HG03060 (cell line): Measurements from ENCODE around the gene LRRC3C.
"Not testable (repeated sequence)": the region's sequence is repeated elsewhere in the genome, so short reads cannot be mapped to it uniquely, and the experiment has no call there.

Experiments used
- ATAC-seq: cut with Tn5 transposase; IDR thresholded peaks from one replicate; pipeline ENCODE4 v1.9.1; 2021; ENCODE audit warnings: low read depth, moderate number of reproducible peaks; ENCODE audit not compliant: unreplicated experiment

LRRC3C gene

GRCh38 chr17:39946551-39947330 is 19.2 kb downstream of the LRRC3C start:
- no peak for ATAC-seq

GRCh38 chr17:39948489-39948828 is 20.9 kb downstream of the LRRC3C start:
- ATAC-seq, result not testable (repeated sequence)

DNA sequence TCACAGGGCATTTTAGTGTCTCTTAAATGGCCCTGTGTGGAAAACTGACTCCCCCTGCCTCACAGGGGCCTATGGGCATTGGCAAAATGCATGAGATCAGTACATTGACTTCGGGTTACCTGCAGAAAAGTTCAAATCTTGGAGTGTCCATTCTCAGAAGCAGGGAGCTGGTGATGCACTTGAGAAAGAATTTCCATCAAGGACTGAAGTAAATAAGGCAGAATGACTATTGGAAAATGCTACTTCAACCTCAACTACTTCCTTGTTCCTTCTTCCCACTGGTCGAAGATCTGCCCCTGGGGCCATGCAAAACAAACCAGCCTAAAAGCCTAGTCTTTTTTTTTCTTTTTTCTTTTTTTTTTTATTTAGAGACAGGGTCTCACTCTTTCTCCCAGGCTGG is 21.5 kb downstream of the LRRC3C start:
- ATAC-seq, result no peak

GRCh38 chr17:39950871-39951348 is 23.4 kb downstream of the LRRC3C start:
- ATAC-seq, result no peak

DNA sequence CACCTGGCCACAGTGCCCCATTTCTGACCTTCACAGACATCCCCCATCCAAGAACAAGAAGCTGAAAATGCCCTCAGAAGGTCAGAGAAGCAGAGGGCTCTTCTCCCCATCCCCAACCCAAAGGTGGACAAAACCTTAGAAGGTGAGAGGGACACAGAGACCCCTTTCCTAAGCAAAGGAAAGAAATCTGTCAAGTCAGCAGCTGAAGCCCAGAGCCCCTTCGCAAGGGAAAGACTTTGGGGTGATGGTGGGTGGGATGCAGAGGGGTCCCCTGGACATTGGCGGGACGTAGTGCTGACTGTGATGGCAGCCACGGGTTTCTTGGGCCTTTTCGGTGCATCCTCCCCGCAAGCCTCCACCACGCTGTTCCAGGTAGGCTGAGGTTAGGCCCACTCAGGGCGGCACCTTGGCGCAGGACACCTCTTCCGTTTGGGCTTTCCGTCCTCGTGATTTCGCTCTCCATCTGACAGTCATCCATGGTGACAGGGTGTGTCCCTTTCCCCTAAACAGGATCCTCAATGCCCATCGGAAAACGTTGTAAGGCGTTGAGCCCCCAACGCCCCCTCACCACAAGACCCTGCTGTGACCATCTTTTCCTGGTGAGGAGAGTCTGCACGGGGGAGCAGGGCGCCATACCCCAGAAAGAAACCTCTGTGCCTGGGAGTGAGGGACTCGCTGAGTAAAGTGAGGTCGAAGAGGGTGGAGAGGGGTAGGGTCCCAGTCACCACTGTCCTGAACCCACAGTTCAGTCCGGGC is 24.6 kb downstream of the LRRC3C start:
- ATAC-seq, result no peak

DNA sequence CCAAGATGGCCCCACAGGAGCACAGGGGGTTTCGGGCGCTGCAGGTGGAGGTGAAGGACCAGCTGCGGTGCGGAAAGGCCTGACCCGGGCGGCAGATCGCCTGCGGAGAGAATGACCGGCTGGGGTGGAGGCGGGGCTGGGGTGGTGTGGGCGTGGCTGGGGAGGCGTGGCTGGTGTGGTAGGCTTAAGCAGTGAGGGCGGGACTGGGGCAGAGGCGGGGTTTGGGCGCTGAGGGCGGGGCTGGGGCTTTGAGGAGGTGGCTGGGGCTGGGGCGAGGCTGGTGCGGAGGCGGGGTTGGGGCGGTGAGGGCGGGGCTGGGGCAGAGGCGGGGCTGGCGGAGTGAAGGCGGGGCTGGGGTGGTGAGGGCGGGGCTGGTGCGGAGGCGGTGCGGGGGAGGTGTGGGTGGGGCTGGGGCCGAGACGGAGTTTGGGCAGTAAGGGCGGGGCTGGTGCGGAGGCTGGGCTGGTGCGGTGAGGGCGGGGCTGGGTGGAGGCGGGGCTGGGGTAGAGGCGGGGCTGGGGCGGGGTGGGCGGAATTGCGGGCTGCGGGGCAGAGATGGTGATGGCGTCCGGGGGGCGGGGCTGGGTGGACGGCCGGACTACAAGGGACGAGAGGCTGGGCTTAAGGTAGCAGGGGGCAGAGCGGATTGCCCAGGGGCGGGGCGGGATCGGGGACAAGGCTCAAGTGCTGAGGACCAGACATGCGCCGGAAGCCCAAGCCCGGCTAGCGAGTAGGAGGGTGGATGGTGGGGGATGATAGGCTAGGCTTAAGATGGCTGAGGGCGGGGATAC is 25.3 kb downstream of the LRRC3C start:
- no peak for ATAC-seq

DNA sequence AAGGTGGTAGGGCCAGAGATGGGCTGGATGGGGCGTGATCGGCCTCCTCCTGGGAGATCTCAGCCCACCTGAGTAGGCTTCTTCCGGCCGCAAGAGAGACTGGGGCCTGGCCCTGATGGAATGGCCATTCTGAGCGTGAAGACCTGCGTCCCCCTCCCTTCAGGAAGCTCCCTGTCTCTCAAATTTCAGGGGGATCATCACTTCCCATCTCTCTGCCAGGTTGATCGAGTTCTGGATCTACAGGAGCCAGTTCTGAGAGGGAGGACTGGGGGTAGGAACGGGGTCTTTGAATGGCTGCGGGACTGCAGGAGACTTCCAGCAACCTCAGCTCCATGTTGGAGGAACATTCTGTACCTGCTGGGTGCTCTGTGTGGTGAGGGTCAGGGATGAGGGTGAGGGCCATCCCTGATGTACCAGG is 25.9 kb downstream of the LRRC3C start:
- no peak for ATAC-seq

GRCh38 chr17:39954876-39955275 is 27.3 kb downstream of the LRRC3C start:
- no peak for ATAC-seq

DNA sequence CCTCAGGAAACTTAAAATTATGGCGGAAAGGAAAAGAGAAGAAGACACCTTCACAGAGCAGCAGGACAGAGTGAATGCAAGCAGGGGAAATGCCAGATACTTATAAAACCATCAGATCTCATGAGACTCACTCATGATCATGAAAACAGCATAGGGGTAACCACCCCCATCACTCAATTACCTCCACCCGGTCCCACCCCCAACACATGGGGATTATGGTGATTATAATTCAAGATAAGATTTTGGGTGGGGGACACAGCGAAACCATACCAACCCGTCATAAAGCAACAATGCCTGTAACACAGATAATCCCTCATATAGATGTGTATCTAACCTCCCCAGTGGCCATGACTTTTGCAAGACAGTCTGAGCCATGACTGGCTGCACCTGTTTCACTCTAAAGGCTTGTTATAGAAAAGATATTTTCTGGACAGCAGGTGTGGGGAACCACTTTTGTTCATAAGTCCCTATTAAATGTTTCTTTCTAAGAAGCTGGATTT is 28.2 kb downstream of the LRRC3C start:
- no peak for ATAC-seq

DNA sequence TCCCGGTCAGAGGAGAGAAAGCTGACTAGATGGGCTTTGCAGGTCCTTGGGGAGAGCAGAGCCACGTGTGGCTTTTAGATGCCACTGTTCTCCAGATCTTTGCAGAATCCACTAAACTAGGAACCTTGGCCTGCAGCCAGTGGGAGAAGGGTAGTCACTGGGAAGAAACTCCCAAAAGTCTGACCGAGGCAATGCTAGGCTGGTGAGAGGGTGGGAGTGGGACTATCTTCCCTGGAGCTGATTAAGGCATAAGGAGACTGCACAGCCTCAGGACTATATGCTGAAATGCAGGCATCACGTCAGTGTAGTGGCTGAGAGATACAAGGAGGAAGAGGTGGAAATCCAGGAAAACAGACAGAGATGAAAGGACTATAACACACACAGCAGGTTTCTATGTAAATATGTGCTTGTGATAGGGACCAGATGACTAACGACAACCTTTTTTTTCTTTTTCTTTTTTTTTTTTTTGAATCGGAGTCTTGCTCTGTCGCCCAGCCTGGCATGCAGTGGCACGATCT is 33.1 kb downstream of the LRRC3C start:
- no peak for ATAC-seq

GRCh38 chr17:39962642-39963220 is 35.2 kb downstream of the LRRC3C start, which contains the start of gene GSDMA:
Gene GSDMA, plus strand, starts transcription at chr17:39963004. Its CDS starts 2,684 bp downstream, at chr17:39965688.
- ATAC-seq, result no peak

GRCh38 chr17:39963829-39964228 is 36.3 kb downstream of the LRRC3C start:
- ATAC-seq, result no peak

GRCh38 chr17:39965017-39965699 is 37.6 kb downstream of the LRRC3C start:
- no peak for ATAC-seq

DNA sequence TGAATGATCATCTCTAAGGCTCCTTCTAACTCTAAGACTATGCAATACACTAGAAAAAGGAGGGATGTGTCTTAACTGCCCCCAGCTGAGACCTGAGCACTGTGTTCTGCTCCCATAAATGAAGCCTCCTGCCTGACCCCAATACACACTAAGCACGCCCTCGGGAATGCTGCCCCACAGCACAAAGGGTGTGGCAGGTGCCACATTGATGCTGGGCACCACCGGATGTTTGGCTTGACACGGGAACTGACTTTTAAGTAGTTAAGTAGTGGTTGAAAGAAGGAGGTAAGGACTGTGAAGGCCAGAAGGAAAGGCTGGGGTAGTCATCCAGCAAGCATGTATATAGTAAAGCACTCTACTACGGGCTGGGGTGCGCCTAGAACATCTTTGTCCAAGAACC is 39.2 kb downstream of the LRRC3C start:
- ATAC-seq, result no peak

DNA sequence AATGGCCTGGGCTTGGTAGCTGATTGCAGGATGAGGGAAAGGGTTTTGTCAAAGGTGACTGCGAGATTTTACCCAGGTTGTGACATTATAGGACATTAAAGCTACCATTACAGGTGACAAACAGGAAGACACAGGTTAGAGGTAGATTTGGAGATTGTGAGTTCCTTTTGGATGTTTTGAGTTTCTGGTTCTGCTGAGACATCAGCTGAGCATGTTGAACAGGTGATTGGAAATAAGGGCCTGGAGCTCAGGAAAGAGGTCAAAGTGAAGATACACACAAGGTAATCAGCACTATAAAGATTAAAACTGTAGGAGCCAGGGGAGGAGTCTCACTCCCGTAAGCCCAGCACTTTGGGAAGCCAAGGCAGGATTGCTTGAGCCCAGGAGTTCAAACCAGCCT is 41.2 kb downstream of the LRRC3C start:
- no peak for ATAC-seq

- ATAC-seq, result no peak
Measured at GRCh38 chr17:39969375-39969774, 41.8 kb downstream of the LRRC3C start.

DNA sequence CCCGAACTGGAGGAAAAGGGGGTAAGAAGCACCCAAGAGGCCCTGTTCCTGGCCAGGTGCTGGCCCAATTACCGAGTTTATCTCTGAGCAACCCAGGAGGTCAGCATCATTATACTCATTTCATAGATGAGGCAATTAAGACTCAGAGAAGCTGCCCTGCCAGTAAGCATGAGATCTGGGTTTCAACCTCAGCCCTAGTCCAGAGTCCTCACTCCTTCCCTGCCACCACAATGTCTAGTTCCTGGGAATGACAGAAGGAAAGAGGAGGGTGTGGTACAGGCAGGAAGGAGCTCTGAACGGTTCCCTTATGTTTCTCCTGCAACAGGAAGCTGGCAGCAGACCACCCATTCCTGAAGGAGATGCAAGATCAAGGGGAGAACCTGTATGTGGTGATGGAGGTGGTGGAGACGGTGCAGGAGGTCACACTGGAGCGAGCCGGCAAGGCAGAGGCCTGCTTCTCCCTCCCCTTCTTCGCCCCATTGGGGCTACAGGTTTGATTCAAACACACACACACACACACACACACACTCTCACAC is 42.7 kb downstream of the LRRC3C start:
- no peak for ATAC-seq

- ATAC-seq, result no peak
Measured at GRCh38 chr17:39971076-39971603, 43.6 kb downstream of the LRRC3C start.

- ATAC-seq, result no peak
Measured at GRCh38 chr17:39972271-39972670, 44.7 kb downstream of the LRRC3C start.
